HepG2 (cell line): ENCODE data around the gene SLC43A1. TPM values are rescaled to one million over a fixed set of nuclear protein-coding genes. Genes with fewer than 3 reads are reported as not detected.

Experiments used
- CAMTA2 ChIP-seq: sonication (generic); formaldehyde crosslinking; IDR thresholded peaks from 2 replicates; pipeline ENCODE4 v1.4.0; 2020; ENCODE audit warnings: mild to moderate bottlenecking, missing genetic modification reagents, borderline replicate concordance
- ERF ChIP-seq: IDR thresholded peaks from 2 replicates; pipeline ENCODE4 v1.6.1; 2018; ENCODE audit warnings: missing biosample characterization, missing genetic modification reagents
- NFE2L2 ChIP-seq: fragments of 150-350 bp; IDR thresholded peaks from 2 replicates; pipeline ENCODE4 v1.6.1; 2014; ENCODE audit warnings: low read length
- NFKB2 ChIP-seq: sonication (generic); formaldehyde crosslinking; IDR thresholded peaks from 2 replicates; pipeline ENCODE4 v1.4.0; 2020; ENCODE audit warnings: missing genetic modification reagents, borderline replicate concordance
- NR3C1 ChIP-seq: sonication (generic); formaldehyde crosslinking; IDR thresholded peaks from 2 replicates; pipeline ENCODE4 v1.4.0; 2020; ENCODE audit warnings: missing genetic modification reagents
- RBAK ChIP-seq: sonication (generic); formaldehyde crosslinking; IDR thresholded peaks from 2 replicates; pipeline ENCODE4 v1.5.1; 2020; ENCODE audit warnings: mild to moderate bottlenecking, missing genetic modification reagents
- SYNCRIP ChIP-seq: fragments of 200-400 bp; formaldehyde crosslinking; IDR thresholded peaks from 2 replicates; pipeline ENCODE4 v1.6.1; 2018; ENCODE audit warnings: mild to moderate bottlenecking, low read depth, low read length; ENCODE audit not compliant: insufficient read depth
- ZFP36 ChIP-seq: fragments of 150-350 bp; IDR thresholded peaks from 2 replicates; pipeline ENCODE4 v1.6.1; 2018; ENCODE audit warnings: borderline replicate concordance, low read length, low read depth; ENCODE audit not compliant: partially characterized antibody
- ZKSCAN1 ChIP-seq: fragments of 150-350 bp; IDR thresholded peaks from 2 replicates; pipeline ENCODE4 v1.6.1; 2014; ENCODE audit warnings: low read length
- ZNF12 ChIP-seq: sonication (generic); formaldehyde crosslinking; IDR thresholded peaks from 2 replicates; pipeline ENCODE4 v1.5.0; 2020; ENCODE audit warnings: missing genetic modification reagents
- ZNF326 ChIP-seq: sonication (generic); formaldehyde crosslinking; IDR thresholded peaks from 2 replicates; pipeline ENCODE4 v1.4.0; 2020; ENCODE audit warnings: missing genetic modification reagents, borderline replicate concordance
- ZNF496 ChIP-seq: sonication (generic); formaldehyde crosslinking; IDR thresholded peaks from 2 replicates; pipeline ENCODE4 v1.8.1; 2023; ENCODE audit warnings: mild to moderate bottlenecking, moderate library complexity, missing genetic modification reagents; ENCODE audit not compliant: insufficient replicate concordance
- ZNF558 ChIP-seq: sonication (generic); formaldehyde crosslinking; IDR thresholded peaks from 2 replicates; pipeline ENCODE4 v1.9.0; 2022; ENCODE audit warnings: mild to moderate bottlenecking, missing genetic modification reagents, borderline replicate concordance
- polyA plus RNA-seq, 8 experiments: library from polyadenylated mRNA; depleted of rRNA in 3 of 8; stranded (reverse) in 7 of 8; unstranded in 1 of 8; fragments of >200 nt; fragmentation: Illumina TruSeq in 4 of 8; extraction: Trizol in 4 of 8; gene quantifications; 2 replicates each; pipeline versions ENCODE4 v1.2.1 to v1.2.3, GENCODE V29; 2011 to 2016; ENCODE audit warnings: low read depth in 4 of 8, missing spikeins in 1 of 8, mixed read lengths in 1 of 8; ENCODE audit not compliant: insufficient read depth in 1 of 8
- total RNA-seq, 5 experiments: library from RNA; depleted of rRNA; stranded (reverse); fragments of >200 nt; fragmentation: Illumina TruSeq; extraction: Trizol; gene quantifications; 2 replicates each; pipeline ENCODE4 v1.2.3, GENCODE V29; 2016; ENCODE audit warnings: low read depth in 1 of 5
- TF ChIP-seq, protein P1 (sequence below): sonication (generic); formaldehyde crosslinking; IDR thresholded peaks from 2 replicates; pipeline ENCODE4 v1.4.0; 2020; ENCODE audit warnings: mild to moderate bottlenecking, missing genetic modification reagents
- TF ChIP-seq, protein P2 (sequence below): sonication (generic); formaldehyde crosslinking; IDR thresholded peaks from 2 replicates; pipeline ENCODE4 v1.4.0; 2020; ENCODE audit warnings: missing genetic modification reagents, borderline replicate concordance
- TF ChIP-seq, protein P3 (sequence below): sonication (generic); formaldehyde crosslinking; conservative IDR thresholded peaks from 2 replicates; pipeline ENCODE4 v1.4.0; 2020; ENCODE audit warnings: missing genetic modification reagents
- TF ChIP-seq, protein P4 (sequence below), 2 experiments: sonication (generic) in 1 of 2; formaldehyde crosslinking in 1 of 2; IDR thresholded peaks; 2 replicates each; pipeline versions ENCODE4 v1.4.0 to v1.6.1; 2018 to 2020; ENCODE audit warnings: missing genetic modification reagents in 2 of 2, borderline replicate concordance in 1 of 2, low read depth in 1 of 2, mild to moderate bottlenecking in 1 of 2, missing biosample characterization in 1 of 2

SLC43A1 gene
- total and polyA plus RNA-seq, 2 of the 13 experiments (the other 11 are each of a cell fraction or from before 2014, with no cell fraction given), result 72.3 to 87.6 TPM

- TF ChIP-seq, protein P1, sequence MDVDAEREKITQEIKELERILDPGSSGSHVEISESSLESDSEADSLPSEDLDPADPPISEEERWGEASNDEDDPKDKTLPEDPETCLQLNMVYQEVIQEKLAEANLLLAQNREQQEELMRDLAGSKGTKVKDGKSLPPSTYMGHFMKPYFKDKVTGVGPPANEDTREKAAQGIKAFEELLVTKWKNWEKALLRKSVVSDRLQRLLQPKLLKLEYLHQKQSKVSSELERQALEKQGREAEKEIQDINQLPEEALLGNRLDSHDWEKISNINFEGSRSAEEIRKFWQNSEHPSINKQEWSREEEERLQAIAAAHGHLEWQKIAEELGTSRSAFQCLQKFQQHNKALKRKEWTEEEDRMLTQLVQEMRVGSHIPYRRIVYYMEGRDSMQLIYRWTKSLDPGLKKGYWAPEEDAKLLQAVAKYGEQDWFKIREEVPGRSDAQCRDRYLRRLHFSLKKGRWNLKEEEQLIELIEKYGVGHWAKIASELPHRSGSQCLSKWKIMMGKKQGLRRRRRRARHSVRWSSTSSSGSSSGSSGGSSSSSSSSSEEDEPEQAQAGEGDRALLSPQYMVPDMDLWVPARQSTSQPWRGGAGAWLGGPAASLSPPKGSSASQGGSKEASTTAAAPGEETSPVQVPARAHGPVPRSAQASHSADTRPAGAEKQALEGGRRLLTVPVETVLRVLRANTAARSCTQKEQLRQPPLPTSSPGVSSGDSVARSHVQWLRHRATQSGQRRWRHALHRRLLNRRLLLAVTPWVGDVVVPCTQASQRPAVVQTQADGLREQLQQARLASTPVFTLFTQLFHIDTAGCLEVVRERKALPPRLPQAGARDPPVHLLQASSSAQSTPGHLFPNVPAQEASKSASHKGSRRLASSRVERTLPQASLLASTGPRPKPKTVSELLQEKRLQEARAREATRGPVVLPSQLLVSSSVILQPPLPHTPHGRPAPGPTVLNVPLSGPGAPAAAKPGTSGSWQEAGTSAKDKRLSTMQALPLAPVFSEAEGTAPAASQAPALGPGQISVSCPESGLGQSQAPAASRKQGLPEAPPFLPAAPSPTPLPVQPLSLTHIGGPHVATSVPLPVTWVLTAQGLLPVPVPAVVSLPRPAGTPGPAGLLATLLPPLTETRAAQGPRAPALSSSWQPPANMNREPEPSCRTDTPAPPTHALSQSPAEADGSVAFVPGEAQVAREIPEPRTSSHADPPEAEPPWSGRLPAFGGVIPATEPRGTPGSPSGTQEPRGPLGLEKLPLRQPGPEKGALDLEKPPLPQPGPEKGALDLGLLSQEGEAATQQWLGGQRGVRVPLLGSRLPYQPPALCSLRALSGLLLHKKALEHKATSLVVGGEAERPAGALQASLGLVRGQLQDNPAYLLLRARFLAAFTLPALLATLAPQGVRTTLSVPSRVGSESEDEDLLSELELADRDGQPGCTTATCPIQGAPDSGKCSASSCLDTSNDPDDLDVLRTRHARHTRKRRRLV (CRISPR knock-in tag), result no peak
- no peak for TF ChIP-seq NR3C1 (CRISPR knock-in tag)
- no peak for TF ChIP-seq NFKB2 (CRISPR knock-in tag)
- no peak for TF ChIP-seq CAMTA2 (CRISPR knock-in tag)
- TF ChIP-seq ZNF558 (CRISPR knock-in tag), result no peak
- TF ChIP-seq SYNCRIP, result no peak
- TF ChIP-seq, protein P2, sequence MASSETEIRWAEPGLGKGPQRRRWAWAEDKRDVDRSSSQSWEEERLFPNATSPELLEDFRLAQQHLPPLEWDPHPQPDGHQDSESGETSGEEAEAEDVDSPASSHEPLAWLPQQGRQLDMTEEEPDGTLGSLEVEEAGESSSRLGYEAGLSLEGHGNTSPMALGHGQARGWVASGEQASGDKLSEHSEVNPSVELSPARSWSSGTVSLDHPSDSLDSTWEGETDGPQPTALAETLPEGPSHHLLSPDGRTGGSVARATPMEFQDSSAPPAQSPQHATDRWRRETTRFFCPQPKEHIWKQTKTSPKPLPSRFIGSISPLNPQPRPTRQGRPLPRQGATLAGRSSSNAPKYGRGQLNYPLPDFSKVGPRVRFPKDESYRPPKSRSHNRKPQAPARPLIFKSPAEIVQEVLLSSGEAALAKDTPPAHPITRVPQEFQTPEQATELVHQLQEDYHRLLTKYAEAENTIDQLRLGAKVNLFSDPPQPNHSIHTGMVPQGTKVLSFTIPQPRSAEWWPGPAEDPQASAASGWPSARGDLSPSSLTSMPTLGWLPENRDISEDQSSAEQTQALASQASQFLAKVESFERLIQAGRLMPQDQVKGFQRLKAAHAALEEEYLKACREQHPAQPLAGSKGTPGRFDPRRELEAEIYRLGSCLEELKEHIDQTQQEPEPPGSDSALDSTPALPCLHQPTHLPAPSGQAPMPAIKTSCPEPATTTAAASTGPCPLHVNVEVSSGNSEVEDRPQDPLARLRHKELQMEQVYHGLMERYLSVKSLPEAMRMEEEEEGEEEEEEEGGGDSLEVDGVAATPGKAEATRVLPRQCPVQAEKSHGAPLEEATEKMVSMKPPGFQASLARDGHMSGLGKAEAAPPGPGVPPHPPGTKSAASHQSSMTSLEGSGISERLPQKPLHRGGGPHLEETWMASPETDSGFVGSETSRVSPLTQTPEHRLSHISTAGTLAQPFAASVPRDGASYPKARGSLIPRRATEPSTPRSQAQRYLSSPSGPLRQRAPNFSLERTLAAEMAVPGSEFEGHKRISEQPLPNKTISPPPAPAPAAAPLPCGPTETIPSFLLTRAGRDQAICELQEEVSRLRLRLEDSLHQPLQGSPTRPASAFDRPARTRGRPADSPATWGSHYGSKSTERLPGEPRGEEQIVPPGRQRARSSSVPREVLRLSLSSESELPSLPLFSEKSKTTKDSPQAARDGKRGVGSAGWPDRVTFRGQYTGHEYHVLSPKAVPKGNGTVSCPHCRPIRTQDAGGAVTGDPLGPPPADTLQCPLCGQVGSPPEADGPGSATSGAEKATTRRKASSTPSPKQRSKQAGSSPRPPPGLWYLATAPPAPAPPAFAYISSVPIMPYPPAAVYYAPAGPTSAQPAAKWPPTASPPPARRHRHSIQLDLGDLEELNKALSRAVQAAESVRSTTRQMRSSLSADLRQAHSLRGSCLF (CRISPR knock-in tag), result no peak
- TF ChIP-seq ZKSCAN1, result no peak; the same call in 1 of the 2 replicates
- TF ChIP-seq ZNF12 (CRISPR knock-in tag), result no peak
- TF ChIP-seq ZNF496 (CRISPR knock-in tag), result no peak
- TF ChIP-seq, protein P3, sequence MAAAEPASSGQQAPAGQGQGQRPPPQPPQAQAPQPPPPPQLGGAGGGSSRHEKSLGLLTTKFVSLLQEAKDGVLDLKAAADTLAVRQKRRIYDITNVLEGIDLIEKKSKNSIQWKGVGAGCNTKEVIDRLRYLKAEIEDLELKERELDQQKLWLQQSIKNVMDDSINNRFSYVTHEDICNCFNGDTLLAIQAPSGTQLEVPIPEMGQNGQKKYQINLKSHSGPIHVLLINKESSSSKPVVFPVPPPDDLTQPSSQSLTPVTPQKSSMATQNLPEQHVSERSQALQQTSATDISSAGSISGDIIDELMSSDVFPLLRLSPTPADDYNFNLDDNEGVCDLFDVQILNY, result no peak
- TF ChIP-seq NFE2L2, result no peak
- TF ChIP-seq, protein P4, sequence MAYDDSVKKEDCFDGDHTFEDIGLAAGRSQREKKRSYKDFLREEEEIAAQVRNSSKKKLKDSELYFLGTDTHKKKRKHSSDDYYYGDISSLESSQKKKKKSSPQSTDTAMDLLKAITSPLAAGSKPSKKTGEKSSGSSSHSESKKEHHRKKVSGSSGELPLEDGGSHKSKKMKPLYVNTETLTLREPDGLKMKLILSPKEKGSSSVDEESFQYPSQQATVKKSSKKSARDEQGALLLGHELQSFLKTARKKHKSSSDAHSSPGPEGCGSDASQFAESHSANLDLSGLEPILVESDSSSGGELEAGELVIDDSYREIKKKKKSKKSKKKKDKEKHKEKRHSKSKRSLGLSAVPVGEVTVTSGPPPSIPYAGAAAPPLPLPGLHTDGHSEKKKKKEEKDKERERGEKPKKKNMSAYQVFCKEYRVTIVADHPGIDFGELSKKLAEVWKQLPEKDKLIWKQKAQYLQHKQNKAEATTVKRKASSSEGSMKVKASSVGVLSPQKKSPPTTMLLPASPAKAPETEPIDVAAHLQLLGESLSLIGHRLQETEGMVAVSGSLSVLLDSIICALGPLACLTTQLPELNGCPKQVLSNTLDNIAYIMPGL (CRISPR knock-in tag; IDR thresholded peaks at IDR 0.05; ENCODE audit: borderline replicate concordance in 1 of 2, low read depth in 1 of 2), result peak in 1 of 2 experiments; percentile 60; a peak in 1 of 4 replicates
- TF ChIP-seq ERF (CRISPR knock-in tag), result 0 out of 2 replicates have a peak, but pooled peaks have one; percentile 37
- TF ChIP-seq ZFP36, result no peak
- TF ChIP-seq RBAK, result no peak
- TF ChIP-seq ZNF326 (CRISPR knock-in tag), result no peak
These were observed 11.6 kb upstream of the SLC43A1 start (continued) for GRCh38 chr11:57527056-57527631.
